AG10803 (cell line): ENCODE measurements around the gene SEC24C.
"Not testable (repeated sequence)": the region's sequence is repeated elsewhere in the genome, so short reads cannot be mapped to it uniquely, and the experiment has no call there.

ENCODE experiments used
- DNase-seq: peaks from one replicate; pipeline ENCODE4 v3.0.0; 2010; ENCODE audit warnings: low read depth
- H3K4me3 ChIP-seq: 2 replicates; pipeline ENCODE4 v1.5.1; 2011; ENCODE audit warnings: mild to moderate bottlenecking, low read length, control low read depth
- CTCF ChIP-seq: conservative IDR thresholded peaks from 2 replicates; pipeline ENCODE4 v1.5.1; 2011; ENCODE audit warnings: mild to moderate bottlenecking, low read length, control low read depth, inconsistent platforms

The SEC24C gene

GRCh38 chr10:73743905-73744663 is at the start of gene SEC24C:
Gene SEC24C, plus strand, starts transcription at chr10:73744372. Its CDS starts 2,461 bp downstream, at chr10:73746833.
- peak within 1 kb of the TSS; percentile 98 for H3K4me3 ChIP-seq
- peak; percentile 94 for DNase-seq
- TF ChIP-seq CTCF: 0 out of 2 replicates have a peak, but pooled peaks have one; percentile 5

GRCh38 chr10:73695302-73695701 is 48.9 kb upstream of the SEC24C start:
- not testable (repeated sequence) for H3K4me3 ChIP-seq
- DNase-seq: peak; percentile 31

GRCh38 chr10:73697675-73698159 is 46.5 kb upstream of the SEC24C start, which contains the start of gene AGAP5:
Gene AGAP5, minus strand, starts transcription at chr10:73698109. Its CDS starts 354 bp downstream, at chr10:73697755.
- not testable (repeated sequence) for H3K4me3 ChIP-seq, DNase-seq

- not testable (repeated sequence) for H3K4me3 ChIP-seq, DNase-seq
Measured at GRCh38 chr10:73698819-73699218, 45.4 kb upstream of the SEC24C start.

GRCh38 chr10:73703924-73704323 is 40.2 kb upstream of the SEC24C start:
- not testable (repeated sequence) for DNase-seq, H3K4me3 ChIP-seq

- not testable (repeated sequence) for H3K4me3 ChIP-seq, DNase-seq
Measured at GRCh38 chr10:73705506-73706072, 38.6 kb upstream of the SEC24C start.

GRCh38 chr10:73706488-73706887 is 37.7 kb upstream of the SEC24C start:
- peak; percentile 1 for DNase-seq
- not testable (repeated sequence) for H3K4me3 ChIP-seq

GRCh38 chr10:73707628-73708027 is 36.5 kb upstream of the SEC24C start:
- DNase-seq, H3K4me3 ChIP-seq: not testable (repeated sequence)

- not testable (repeated sequence) for H3K4me3 ChIP-seq, DNase-seq
Measured at GRCh38 chr10:73708122-73708521, 36.0 kb upstream of the SEC24C start.

- not testable (repeated sequence) for H3K4me3 ChIP-seq, DNase-seq
Measured at GRCh38 chr10:73711683-73712082, 32.5 kb upstream of the SEC24C start.

GRCh38 chr10:73713912-73714311 is 30.3 kb upstream of the SEC24C start:
- DNase-seq: not testable (repeated sequence)

GRCh38 chr10:73714483-73714882 is 29.7 kb upstream of the SEC24C start:
- not testable (repeated sequence) for DNase-seq, H3K4me3 ChIP-seq

More at GRCh38 chr10:73713912-73714311, 30.3 kb upstream of the SEC24C start:
- not testable (repeated sequence) for H3K4me3 ChIP-seq

GRCh38 chr10:73715179-73716156 is 28.7 kb upstream of the SEC24C start:
- DNase-seq, H3K4me3 ChIP-seq: not testable (repeated sequence)
